Measurements from ENCODE around the gene GON7.
"Not testable (repeated sequence)": the region's sequence is repeated elsewhere in the genome, so short reads cannot be mapped to it uniquely, and the experiment has no call there.

Gene GON7

GRCh38 chr14:93183596-93184317, 23.1 kb downstream of the GON7 start:
- TF ChIP-seq, protein P1, sequence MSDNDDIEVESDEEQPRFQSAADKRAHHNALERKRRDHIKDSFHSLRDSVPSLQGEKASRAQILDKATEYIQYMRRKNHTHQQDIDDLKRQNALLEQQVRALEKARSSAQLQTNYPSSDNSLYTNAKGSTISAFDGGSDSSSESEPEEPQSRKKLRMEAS (IDR thresholded peaks at IDR 0.05; ENCODE audit: low read depth, low read length): no peak
- TF ChIP-seq MYC (IDR thresholded peaks at IDR 0.05; ENCODE audit: low read depth, low read length) (no peak), POLR2A (IDR thresholded peaks at IDR 0.05; ENCODE audit: extremely low read depth, insufficient read length) (no peak), CTCF (IDR thresholded peaks at IDR 0.05; ENCODE audit: low read depth, low read length) (no peak)
- peak overlapping the region; percentile 77 for H3K4me3 ChIP-seq (ENCODE audit: low read depth, low read length)
- peak; percentile 20 for DNase-seq (ENCODE audit: low read depth)

DNA sequence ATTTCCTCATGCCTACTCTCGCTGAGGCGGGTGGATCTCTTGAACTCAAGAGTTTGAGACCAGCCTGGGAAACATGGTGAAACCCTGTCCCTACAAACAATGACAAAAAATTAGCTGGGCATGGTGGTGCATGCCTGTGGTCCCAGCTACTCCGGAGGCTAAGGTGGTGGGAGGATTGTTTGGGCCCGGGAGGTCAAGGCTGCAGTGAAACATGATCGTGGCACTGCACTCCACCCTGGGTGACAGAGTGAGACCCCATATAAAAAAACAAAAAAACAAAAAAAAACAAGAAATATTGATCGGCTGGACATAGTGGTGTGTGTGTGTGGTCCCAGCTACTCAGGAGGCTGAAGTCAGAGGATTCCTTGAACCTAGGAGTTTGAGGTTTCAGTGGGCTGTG, 31.4 kb downstream of the GON7 start:
- no peak for TF ChIP-seq MYC (IDR thresholded peaks at IDR 0.05; ENCODE audit: low read depth, low read length)
- TF ChIP-seq, protein P1 (IDR thresholded peaks at IDR 0.05; ENCODE audit: low read depth, low read length): no peak
- no peak for TF ChIP-seq CTCF (IDR thresholded peaks at IDR 0.05; ENCODE audit: low read depth, low read length)
- no peak for TF ChIP-seq POLR2A (IDR thresholded peaks at IDR 0.05; ENCODE audit: extremely low read depth, insufficient read length)
- DNase-seq (ENCODE audit: low read depth): no peak
- H3K4me3 ChIP-seq (ENCODE audit: low read depth, low read length): no peak overlapping the region

- DNase-seq (ENCODE audit: low read depth); H3K4me3 ChIP-seq (ENCODE audit: low read depth, low read length): not testable (repeated sequence)
Measured at GRCh38 chr14:93174731-93175130, 32.1 kb downstream of the GON7 start.

DNA sequence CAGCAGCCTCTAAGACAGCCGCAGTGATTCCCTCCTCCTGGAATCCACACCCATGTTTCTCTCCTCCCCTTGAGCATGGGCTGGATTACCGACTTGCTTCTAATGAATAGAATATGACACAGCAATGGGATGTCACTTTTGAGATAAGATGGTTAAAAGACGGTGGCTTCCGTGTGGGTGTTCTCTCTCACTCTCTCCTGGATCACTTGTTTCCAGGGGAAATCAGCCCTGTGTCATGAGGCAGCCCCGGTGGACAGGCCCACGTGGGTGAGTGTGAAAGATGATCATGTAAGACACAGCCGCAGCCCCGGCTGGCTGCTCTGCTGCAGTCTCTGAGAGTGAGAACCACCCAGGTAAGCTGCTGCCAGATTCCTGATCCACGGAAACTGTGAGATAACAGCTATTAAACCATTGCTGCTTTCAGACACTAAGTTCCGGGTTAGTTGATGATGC, 32.9 kb downstream of the GON7 start:
- DNase-seq (ENCODE audit: low read depth): no peak
- H3K4me3 ChIP-seq (ENCODE audit: low read depth, low read length): no peak overlapping the region
- TF ChIP-seq, protein P1 (IDR thresholded peaks at IDR 0.05; ENCODE audit: low read depth, low read length): no peak
- no peak for TF ChIP-seq MYC (IDR thresholded peaks at IDR 0.05; ENCODE audit: low read depth, low read length)
- no peak for TF ChIP-seq CTCF (IDR thresholded peaks at IDR 0.05; ENCODE audit: low read depth, low read length)
- TF ChIP-seq POLR2A (IDR thresholded peaks at IDR 0.05; ENCODE audit: extremely low read depth, insufficient read length): no peak

DNA sequence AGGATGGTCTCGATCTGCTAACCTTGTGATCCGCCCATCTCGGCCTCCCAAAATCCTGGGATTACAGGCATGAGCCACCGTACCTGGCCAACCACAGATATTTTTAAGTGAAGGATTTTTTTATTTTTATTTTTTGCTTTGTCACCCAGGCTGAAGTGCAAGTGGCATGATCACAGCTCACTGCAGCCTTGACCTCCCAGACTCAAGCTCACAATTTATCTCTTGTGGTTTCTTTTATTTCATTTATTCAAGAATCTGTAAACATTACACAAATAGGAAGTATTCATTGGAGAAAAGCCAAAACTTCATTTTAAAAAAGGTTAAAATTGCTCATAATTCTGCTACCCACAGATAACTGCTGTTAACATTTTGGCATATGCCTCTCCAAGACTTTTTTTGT, 35.5 kb downstream of the GON7 start:
- H3K4me3 ChIP-seq (ENCODE audit: low read depth, low read length): no peak overlapping the region
- TF ChIP-seq POLR2A (IDR thresholded peaks at IDR 0.05; ENCODE audit: extremely low read depth, insufficient read length) (no peak), CTCF (IDR thresholded peaks at IDR 0.05; ENCODE audit: low read depth, low read length) (no peak), MYC (IDR thresholded peaks at IDR 0.05; ENCODE audit: low read depth, low read length) (no peak)
- TF ChIP-seq, protein P1 (IDR thresholded peaks at IDR 0.05; ENCODE audit: low read depth, low read length): no peak
- no peak for DNase-seq (ENCODE audit: low read depth)

DNA sequence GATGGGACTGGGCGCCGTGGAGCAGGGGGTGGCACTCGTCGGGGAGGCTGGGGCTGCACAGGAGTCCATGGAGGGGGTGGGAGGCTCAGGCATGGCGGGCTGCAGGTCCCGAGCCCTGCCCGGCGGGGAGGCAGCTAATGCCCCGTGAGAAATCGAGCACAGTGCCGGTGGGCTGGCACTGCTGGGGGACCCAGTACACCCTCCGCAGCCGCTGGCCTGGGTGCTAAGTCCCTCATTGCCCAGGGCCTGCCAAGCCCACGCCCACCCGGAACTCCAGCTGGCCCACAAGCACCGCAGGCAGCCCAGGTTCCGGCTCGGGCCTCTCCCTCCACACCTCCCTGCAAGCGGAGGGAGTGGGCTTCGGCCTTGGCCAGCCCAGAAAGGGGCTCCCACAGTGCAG, 36.7 kb downstream of the GON7 start:
- H3K4me3 ChIP-seq (ENCODE audit: low read depth, low read length); DNase-seq (ENCODE audit: low read depth): not testable (repeated sequence)

- not testable (repeated sequence) for DNase-seq (ENCODE audit: low read depth); H3K4me3 ChIP-seq (ENCODE audit: low read depth, low read length)
Measured at GRCh38 chr14:93169619-93170018, 37.2 kb downstream of the GON7 start.

- DNase-seq (ENCODE audit: low read depth): peak; percentile 73
- H3K4me3 ChIP-seq (ENCODE audit: low read depth, low read length): not testable (repeated sequence)
Measured at GRCh38 chr14:93168610-93169009, 38.3 kb downstream of the GON7 start.

GRCh38 chr14:93165271-93166265, 41.3 kb downstream of the GON7 start:
- DNase-seq (ENCODE audit: low read depth); H3K4me3 ChIP-seq (ENCODE audit: low read depth, low read length): not testable (repeated sequence)
